T47D (cell line): Measurements from ENCODE around the gene CASZ1.

Source experiments
- DNase-seq, 2 experiments: peaks; one replicate each; pipeline versions ENCODE4 v3.0.0 to v3.0.0-alpha.2; 2011 to 2012; ENCODE audit warnings: low read depth in 1 of 2, low spot score in 1 of 2
- JUND ChIP-seq: IDR thresholded peaks from 2 replicates; pipeline ENCODE4 v1.6.1; 2012; ENCODE audit warnings: low read depth
- in situ Hi-C: cut with HindIII; loops from 2 replicates; pipeline ENCODE4 v1.10.0; 2016; ENCODE audit warnings: low sequenced_read_pairs, low pct_unique_long_range_greater_than_20kb

The CASZ1 gene

GRCh38 chr1:10799726-10800125 is 3.3 kb upstream of the CASZ1 start:
- no peak for TF ChIP-seq JUND
- no peak for DNase-seq
- in situ Hi-C loops = no loop called here

DNA sequence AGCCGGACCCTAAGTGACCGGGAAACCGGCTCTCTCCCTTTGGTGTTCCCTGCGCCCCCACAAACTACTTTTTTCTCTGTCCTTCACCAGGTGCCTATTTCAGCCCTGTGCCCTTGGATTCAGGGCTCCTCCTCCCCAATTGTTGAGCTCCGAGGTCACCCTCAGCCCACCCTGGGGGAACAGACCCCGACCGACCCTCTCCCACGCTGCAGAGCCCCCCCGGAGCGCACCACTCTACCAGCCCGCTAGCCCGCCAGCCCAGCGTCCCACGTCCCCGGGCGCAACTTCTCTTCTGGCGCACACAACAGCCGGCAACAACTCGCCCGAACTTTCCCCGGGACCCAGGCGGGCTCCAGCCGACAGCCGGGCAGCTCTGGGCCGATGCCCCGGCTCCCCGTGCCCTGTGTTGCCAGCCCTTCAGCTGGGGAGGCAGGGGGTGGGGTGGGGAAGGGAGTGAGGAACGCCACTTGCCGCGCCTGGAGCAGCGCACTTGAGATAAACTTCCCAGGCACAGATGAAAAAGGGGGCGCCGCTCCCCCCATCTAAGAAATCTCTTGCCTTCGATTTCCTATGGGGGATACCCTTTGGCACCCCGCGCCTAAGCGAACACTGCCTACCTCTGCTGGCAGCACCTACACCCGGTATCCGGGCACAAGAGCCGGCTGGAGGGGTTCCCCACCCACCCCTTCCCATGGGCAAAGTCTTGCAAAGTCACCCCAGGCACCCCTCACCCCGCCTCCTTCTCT is 997 bp downstream of the CASZ1 start:
- no peak for DNase-seq
- no peak for TF ChIP-seq JUND
- in situ Hi-C loops = no loop called here

GRCh38 chr1:10794724-10795275 is 1.6 kb downstream of the CASZ1 start:
- no peak for TF ChIP-seq JUND
- in situ Hi-C loops = no loop called here
- no peak for DNase-seq

DNA sequence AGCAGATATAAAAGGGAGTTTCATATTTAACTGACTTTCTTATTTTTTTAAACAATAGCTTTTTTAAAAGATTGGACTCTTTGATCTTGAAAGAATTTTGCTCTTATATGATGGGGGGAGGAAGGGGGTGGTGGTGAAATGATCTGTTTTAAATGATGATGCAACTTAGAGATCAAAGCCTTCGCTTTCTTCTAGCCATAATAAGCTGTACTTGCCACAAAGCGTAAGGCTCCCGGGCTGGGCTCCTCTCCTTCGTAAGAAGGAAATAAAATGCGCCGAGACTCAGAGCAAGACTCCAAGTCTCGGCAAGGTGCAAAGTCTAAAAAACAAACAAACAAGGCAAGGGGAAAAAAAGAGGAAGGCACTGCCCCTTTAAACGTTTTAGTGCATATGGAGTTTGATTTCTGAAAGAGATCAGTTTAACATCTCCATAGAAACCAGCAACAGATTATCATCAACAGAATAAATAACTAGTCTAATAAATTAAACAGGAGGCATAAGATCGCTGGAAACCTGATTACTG is 3.3 kb downstream of the CASZ1 start:
- in situ Hi-C loops = no loop called here
- DNase-seq = peak in 1 of 2 experiments; percentile 52
- TF ChIP-seq JUND = no peak

DNA sequence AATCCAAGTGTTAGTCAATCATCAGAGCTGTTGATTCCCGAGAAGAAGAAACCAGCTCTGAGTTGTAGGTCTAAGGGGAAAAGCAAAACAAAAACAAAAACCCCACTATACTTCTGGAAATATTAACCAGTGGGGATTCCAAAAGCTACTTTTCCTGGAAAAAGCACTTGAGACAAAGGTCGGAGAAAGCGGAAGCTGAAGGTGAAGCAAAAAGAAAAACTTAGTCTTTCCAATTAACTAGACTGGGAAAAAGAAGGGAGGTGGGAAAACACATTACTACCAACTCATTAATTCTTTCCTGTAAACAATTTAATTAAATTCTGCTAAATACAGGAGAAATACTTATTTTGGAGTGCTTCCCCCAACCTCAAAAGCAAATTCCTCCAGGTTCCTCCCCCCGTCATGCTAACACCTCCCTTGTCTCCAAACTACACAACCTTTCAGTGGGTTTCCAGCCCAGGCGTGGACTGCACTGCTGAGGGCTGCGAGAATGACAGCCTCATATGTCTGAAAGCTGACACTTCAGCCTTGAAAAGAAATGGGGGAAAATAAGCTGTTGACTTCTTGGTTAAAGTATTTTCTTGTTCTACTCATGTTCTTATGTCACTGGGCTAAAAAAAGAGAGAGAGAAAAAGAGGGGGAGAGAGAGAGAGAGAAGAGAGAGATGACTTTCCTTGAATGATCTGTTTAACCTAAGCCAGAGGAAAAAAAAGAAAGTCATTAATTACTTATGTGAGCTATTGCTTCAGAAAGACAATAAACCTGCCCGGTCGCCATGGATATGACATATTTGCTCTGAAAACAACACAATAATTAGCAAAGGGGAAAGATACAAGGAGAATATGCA is 5.1 kb downstream of the CASZ1 start:
- peak in 1 of 2 experiments; percentile 48 for DNase-seq
- TF ChIP-seq JUND = no peak
- in situ Hi-C loops = no loop called here

DNA sequence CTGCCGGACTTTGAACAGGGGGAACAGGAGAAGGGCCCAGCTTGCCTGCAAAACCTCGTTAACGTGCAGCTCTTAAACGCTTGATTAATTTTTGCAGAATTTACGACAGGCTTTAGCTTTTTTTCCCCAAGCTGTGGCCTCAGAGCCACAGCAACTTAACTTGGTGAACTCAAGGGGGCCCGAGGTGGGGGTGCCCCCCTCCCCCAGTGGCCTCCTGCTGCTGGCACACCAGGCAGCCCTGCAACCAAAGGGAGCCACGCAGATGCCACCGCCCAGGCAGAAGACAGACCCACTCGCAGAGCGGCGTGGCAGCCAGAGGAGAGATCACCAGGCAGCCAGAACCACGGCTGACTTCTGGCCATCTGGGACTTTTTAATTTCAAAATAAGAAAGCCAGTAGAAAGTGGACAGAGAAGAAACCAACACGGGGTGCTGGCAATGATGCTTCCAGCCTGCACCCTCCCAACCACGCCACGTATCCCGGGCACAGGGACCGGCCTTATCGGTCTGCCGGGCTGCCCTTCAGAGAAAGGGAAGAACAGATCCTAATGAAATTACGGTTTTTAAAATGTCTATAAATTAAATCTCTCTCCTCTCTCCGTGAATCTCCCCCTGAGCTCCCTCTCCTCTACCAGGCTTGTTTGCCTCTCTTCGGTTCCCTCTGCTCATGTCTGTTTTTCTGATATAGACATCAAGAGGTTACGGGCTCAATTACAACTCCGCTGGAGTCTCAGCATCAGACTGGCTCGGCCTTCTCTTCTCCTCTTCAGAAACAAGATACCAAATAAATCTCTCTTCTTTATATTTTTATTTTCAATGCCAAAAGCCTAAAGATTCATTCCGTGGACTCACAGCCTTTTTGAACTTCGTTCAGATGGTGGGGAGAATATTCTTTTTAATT is 6.4 kb downstream of the CASZ1 start:
- TF ChIP-seq JUND = no peak
- in situ Hi-C loops = no loop called here
- no peak for DNase-seq

DNA sequence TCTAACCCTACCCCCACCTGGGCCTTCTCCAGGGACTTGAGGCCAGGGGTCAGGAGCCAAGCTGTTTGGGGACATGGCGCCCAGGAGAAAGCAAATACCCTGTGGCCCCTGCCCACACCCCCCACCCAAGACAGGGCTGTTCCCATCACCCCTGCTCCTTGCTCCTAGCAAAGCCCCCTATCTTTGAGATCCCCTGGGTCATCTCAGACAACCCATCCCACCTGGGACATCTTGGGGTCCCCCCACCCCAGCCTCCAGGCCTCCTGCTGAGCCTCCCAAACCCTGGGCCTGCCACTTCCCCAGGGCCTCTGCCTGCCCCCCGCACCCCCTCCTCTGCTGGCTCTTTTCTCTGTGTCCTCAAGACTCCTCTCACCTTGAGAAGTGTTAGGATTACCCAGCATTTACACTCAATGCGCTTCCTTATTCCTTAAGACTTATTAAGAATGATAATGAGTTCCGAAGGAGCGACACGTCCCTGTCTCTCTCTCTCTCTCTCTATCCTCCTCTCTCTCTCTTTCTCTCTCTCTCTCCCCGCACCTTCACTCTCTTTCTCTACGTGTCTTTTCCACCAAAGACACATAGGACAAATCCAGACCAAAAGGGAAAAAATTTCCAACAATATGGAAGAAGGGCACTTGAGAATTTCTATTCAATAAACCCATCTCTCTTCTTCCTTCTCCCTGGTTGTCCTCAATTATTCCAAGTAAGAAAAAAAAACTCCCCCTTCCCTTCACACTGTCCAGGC is 7.2 kb downstream of the CASZ1 start:
- in situ Hi-C loops = no loop called here
- DNase-seq = no peak
- TF ChIP-seq JUND = no peak

DNA sequence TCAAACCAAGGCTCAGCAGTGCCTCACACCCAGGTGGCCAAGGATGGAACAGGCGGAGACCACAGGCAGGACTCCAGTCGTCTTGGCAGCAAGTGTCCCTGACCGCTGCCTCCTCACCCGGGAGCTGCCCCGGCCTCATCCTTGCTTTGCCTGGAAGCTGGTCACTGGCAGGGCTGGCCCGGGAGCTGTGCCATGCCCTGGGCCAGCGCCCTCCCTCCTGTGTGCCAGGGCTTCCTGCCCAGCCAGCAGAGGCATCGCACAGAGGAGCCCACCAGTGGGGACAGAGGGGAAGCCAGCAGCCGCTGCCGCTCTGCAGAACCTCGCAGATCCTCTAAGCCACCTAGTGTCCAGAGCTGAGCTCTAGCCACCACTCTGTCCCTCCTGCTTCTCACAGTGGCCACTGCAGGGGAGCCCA is 7.8 kb downstream of the CASZ1 start:
- no peak for TF ChIP-seq JUND
- DNase-seq = peak in 1 of 2 experiments; percentile 60
- in situ Hi-C loops = no loop called here

- no peak for TF ChIP-seq JUND
- in situ Hi-C loops = no loop called here
- DNase-seq = no peak
Measured at GRCh38 chr1:10787286-10787685, 9.2 kb downstream of the CASZ1 start.

DNA sequence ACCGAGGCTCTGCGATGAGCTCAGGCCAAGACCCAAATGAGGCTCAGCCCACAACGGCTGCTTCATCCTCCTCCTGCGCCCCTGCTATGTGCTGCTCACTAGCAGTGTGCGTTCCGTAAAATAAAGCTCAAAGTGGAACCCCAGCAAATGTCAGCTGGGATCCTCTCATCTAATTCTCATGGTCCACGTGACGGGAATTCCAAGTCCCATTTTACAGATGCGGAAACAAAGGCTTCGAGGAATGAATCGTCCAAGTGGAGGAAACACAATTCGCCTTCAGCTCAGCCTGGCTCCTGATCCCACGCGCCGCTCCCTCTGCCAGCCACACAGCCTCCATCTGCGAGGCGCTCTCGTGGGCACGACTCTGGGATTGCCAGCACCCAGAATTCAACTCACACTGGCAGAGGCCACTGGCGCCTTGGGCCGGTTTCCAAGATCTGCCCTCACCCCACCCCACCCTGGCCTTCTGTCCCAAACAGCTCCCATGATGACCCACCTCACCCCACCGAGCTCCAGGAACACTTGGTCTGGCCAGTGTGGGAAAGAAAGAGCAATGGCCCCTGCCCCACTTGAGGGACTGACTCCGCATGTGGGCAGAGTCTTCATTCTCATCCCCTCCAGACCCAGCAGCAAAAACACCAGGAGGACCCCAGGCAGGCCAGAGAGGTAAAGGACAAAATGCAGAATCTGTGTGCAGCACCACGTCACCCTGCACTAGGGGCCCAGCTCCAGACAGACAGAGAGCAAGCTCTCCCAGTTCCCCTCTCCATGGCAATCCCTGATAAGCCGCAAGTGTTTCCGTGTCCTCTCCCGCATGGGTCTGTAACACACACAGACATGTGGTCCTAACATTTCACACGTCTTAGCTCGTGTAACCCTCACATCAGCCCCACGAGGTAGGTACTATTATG is 10.5 kb downstream of the CASZ1 start:
- no peak for TF ChIP-seq JUND
- in situ Hi-C loops = no loop called here
- no peak for DNase-seq
